IMR-90 (cell line): ENCODE data around the gene BLTP3B. TPM values are rescaled to one million over a fixed set of nuclear protein-coding genes. Genes with fewer than 3 reads are reported as not detected.

Experiments
- ATAC-seq: fragments of 200-7000 bp; cut with Tn5 transposase; 2 replicates; pipeline ENCODE4 v1.9.1; 2020; ENCODE audit warnings: low read depth, mild to moderate bottlenecking, moderate library complexity
- Bru-seq: library from RNA; stranded (reverse); fragments of 400-500 nt; gene quantifications from one replicate; lab custom pipeline; 2021; lab: Mats Ljungman, UMichigan
- BruChase-seq, 2 experiments: library from RNA; stranded (reverse); fragments of 400-500 nt; gene quantifications; one replicate each; lab custom pipeline; 2021; lab: Mats Ljungman, UMichigan
- BruUV-seq: library from RNA; stranded (reverse); fragments of 400-500 nt; replicated peaks from 2 replicates; lab custom pipeline; 2021; lab: Mats Ljungman, UMichigan
- CTCF ChIA-PET: fragments of 300-600 bp; formaldehyde crosslinking; extraction: SDS; loops from one replicate; lab custom pipeline; 2021; ENCODE audit warnings: antibody characterized with exemption; lab: Yijun Ruan, JAX
- POLR2A ChIA-PET: fragments of 300-600 bp; sonication (Branson Sonifier 250); formaldehyde crosslinking; loops from one replicate; lab custom pipeline; 2022; ENCODE audit warnings: antibody characterized with exemption; ENCODE audit not compliant: unreplicated experiment; lab: Charles Lee
- DNase-seq: peaks from one replicate; pipeline ENCODE4 v3.0.0; 2013
- H2AFZ ChIP-seq: replicated peaks from 2 replicates; pipeline ENCODE3; 2013; ENCODE audit warnings: low read length, mild to moderate bottlenecking; ENCODE audit not compliant: poor library complexity
- H2AK5ac ChIP-seq: 2 replicates; pipeline ENCODE4 v1.6.1; 2013; ENCODE audit warnings: low read depth, low read length, inconsistent platforms
- H2AK9ac ChIP-seq: replicated peaks from 2 replicates; pipeline ENCODE3; 2013; ENCODE audit warnings: mild to moderate bottlenecking, low read depth, low read length, moderate library complexity; ENCODE audit not compliant: poor library complexity
- H2BK120ac ChIP-seq: 2 replicates; pipeline ENCODE4 v1.6.1; 2013; ENCODE audit warnings: low read depth, low read length, inconsistent platforms
- H2BK15ac ChIP-seq: 3 replicates; pipeline ENCODE4 v1.6.1; 2013; ENCODE audit warnings: low read depth, low read length, inconsistent platforms
- H2BK20ac ChIP-seq: 2 replicates; pipeline ENCODE4 v1.6.1; 2013; ENCODE audit warnings: low read depth, mild to moderate bottlenecking, inconsistent platforms, low read length, moderate library complexity
- H2BK5ac ChIP-seq: 2 replicates; pipeline ENCODE4 v1.6.1; 2013; ENCODE audit warnings: mild to moderate bottlenecking, low read depth, low read length, inconsistent platforms; ENCODE audit not compliant: poor library complexity, severe bottlenecking
- H3K14ac ChIP-seq: replicated peaks from 2 replicates; pipeline ENCODE4 v1.6.1; 2013; ENCODE audit warnings: low read depth, low read length, inconsistent platforms
- H3K18ac ChIP-seq: 2 replicates; pipeline ENCODE4 v1.6.1; 2013; ENCODE audit warnings: low read depth, low read length, control low read depth
- H3K23ac ChIP-seq: 2 replicates; pipeline ENCODE4 v1.6.1; 2013; ENCODE audit warnings: low read depth, low read length, inconsistent platforms
- H3K27ac ChIP-seq: 2 replicates; pipeline ENCODE4 v1.5.1; 2013; ENCODE audit warnings: mild to moderate bottlenecking, control low read depth, low read length; ENCODE audit not compliant: insufficient read depth
- H3K27me3 ChIP-seq: 2 replicates; pipeline ENCODE4 v1.6.1; 2013; ENCODE audit warnings: low read length; ENCODE audit not compliant: control insufficient read depth, insufficient read depth
- H3K36me3 ChIP-seq: 2 replicates; pipeline ENCODE4 v1.6.1; 2013; ENCODE audit warnings: low read length, mixed read lengths; ENCODE audit not compliant: control insufficient read depth, insufficient read depth
- H3K4ac ChIP-seq: 2 replicates; pipeline ENCODE4 v1.6.1; 2013; ENCODE audit warnings: low read depth, low read length, inconsistent platforms
- H3K4me1 ChIP-seq: 2 replicates; pipeline ENCODE4 v1.6.1; 2013; ENCODE audit warnings: low read length, mixed read lengths; ENCODE audit not compliant: control insufficient read depth, insufficient read depth
- H3K4me2 ChIP-seq: 2 replicates; pipeline ENCODE4 v1.6.1; 2013; ENCODE audit warnings: low read depth, mild to moderate bottlenecking, control low read depth, low read length, moderate library complexity
- H3K4me3 ChIP-seq: 2 replicates; pipeline ENCODE4 v1.5.1; 2013; ENCODE audit warnings: low read depth, mild to moderate bottlenecking, control low read depth, low read length, moderate library complexity; ENCODE audit not compliant: insufficient read depth
- H3K56ac ChIP-seq: 2 replicates; pipeline ENCODE4 v1.6.1; 2013; ENCODE audit warnings: low read length, inconsistent platforms; ENCODE audit not compliant: insufficient read depth; ENCODE audit errors: extremely low read depth
- H3K79me1 ChIP-seq, 2 experiments: 2 replicates each; pipeline ENCODE4 v1.6.1; 2013; ENCODE audit warnings: low read length in 2 of 2, inconsistent platforms in 1 of 2, low read depth in 1 of 2
- H3K9ac ChIP-seq: 2 replicates; pipeline ENCODE4 v1.6.1; 2013; ENCODE audit warnings: low read depth, low read length, control low read depth
- H3K9me1 ChIP-seq: 2 replicates; pipeline ENCODE4 v1.6.1; 2013; ENCODE audit warnings: low read length, inconsistent platforms; ENCODE audit not compliant: insufficient read depth
- H3K9me3 ChIP-seq: 2 replicates; pipeline ENCODE4 v1.6.1; 2013; ENCODE audit warnings: low read length; ENCODE audit not compliant: control insufficient read depth, insufficient read depth
- H4K20me1 ChIP-seq: 2 replicates; pipeline ENCODE4 v1.6.1; 2013; ENCODE audit warnings: low read length, inconsistent platforms; ENCODE audit not compliant: insufficient read depth
- H4K5ac ChIP-seq: 2 replicates; pipeline ENCODE4 v1.6.1; 2013; ENCODE audit warnings: mild to moderate bottlenecking, low read depth, low read length, control low read depth
- H4K8ac ChIP-seq, 2 experiments: 2 replicates each; pipeline ENCODE4 v1.6.1; 2013; ENCODE audit warnings: low read depth in 2 of 2, low read length in 2 of 2, control low read depth in 1 of 2, inconsistent platforms in 1 of 2
- H4K91ac ChIP-seq: 2 replicates; pipeline ENCODE4 v1.6.1; 2013; ENCODE audit warnings: low read depth, low read length, inconsistent platforms; ENCODE audit not compliant: insufficient read depth
- BHLHE40 ChIP-seq: fragments of 150-350 bp; IDR thresholded peaks from 2 replicates; pipeline ENCODE4 v1.6.1; 2016; ENCODE audit warnings: mild to moderate bottlenecking, low read depth, low read length
- CEBPB ChIP-seq: IDR thresholded peaks from 2 replicates; pipeline ENCODE4 v1.6.1; 2012; ENCODE audit warnings: low read depth, low read length, improper control_type of control experiment
- ELK1 ChIP-seq: fragments of 150-350 bp; IDR thresholded peaks from 2 replicates; pipeline ENCODE4 v1.6.1; 2016; ENCODE audit warnings: low read depth, mild to moderate bottlenecking, low read length, moderate library complexity, borderline replicate concordance
- MAZ ChIP-seq: IDR thresholded peaks from 2 replicates; pipeline ENCODE4 v1.6.1; 2012; ENCODE audit warnings: low read depth, mild to moderate bottlenecking, low read length, improper control_type of control experiment, moderate library complexity, borderline replicate concordance
- MXI1 ChIP-seq: IDR thresholded peaks from 2 replicates; pipeline ENCODE4 v1.6.1; 2012; ENCODE audit warnings: low read depth, mild to moderate bottlenecking, low read length, moderate library complexity, borderline replicate concordance
- NFE2L2 ChIP-seq: fragments of 150-350 bp; IDR thresholded peaks from 2 replicates; pipeline ENCODE4 v1.6.1; 2016; ENCODE audit warnings: low read depth, mild to moderate bottlenecking, low read length
- RCOR1 ChIP-seq: IDR thresholded peaks from 2 replicates; pipeline ENCODE4 v1.6.1; 2012; ENCODE audit warnings: mild to moderate bottlenecking, low read length, improper control_type of control experiment; ENCODE audit not compliant: insufficient replicate concordance
- RFX5 ChIP-seq: IDR thresholded peaks from 2 replicates; pipeline ENCODE4 v1.8.0; 2012; ENCODE audit warnings: low read depth, mild to moderate bottlenecking, low read length, moderate library complexity
- SMC3 ChIP-seq: fragments of 150-350 bp; IDR thresholded peaks from 2 replicates; pipeline ENCODE4 v1.6.1; 2016; ENCODE audit warnings: low read depth, mild to moderate bottlenecking, antibody characterized with exemption, low read length, moderate library complexity
- WGBS, 2 experiments: methylation state at CpG; one replicate each; pipeline versions ENCODE4 v1.1.5 to v1.1.7; 2013; ENCODE audit warnings: missing lambda C conversion rate in 2 of 2; ENCODE audit not compliant: insufficient read length in 1 of 2; ENCODE audit errors: extremely low coverage in 2 of 2; 5-methylcytosine and 5-hydroxymethylcytosine counted together
- dilution Hi-C: fragments of 300-500 bp; cut with HindIII; formaldehyde crosslinking; loops from one replicate; pipeline ENCODE4 v1.14.3; 2018; ENCODE audit warnings: low sequenced_read_pairs; ENCODE audit not compliant: unreplicated experiment
- in situ Hi-C: fragments of 300-500 bp; cut with MboI; formaldehyde crosslinking; loops from 3 replicates; pipeline ENCODE4 v1.14.3; 2019; ENCODE audit warnings: low sequenced_read_pairs, inconsistent platforms, mixed read lengths
- intact Hi-C: fragments of 100-400 bp; cut with micrococcal nuclease; formaldehyde crosslinking; loops from 2 replicates; pipeline ENCODE4 v1.10.0; 2022
- long read RNA-seq: library from polyadenylated mRNA; unstranded; transcript quantifications from one replicate; pipeline ENCODE4 v2.0.0, GENCODE V29; 2021; ENCODE audit not compliant: unreplicated experiment
- polyA plus RNA-seq, 3 experiments: library from polyadenylated mRNA; depleted of rRNA; stranded (reverse); fragments of >200 nt; gene quantifications; 2 replicates each; pipeline ENCODE4 v1.2.3, GENCODE V29; 2012; ENCODE audit warnings: low replicate concordance in 1 of 3
- total RNA-seq: library from RNA; depleted of rRNA; stranded (reverse); fragments of >200 nt; gene quantifications from 2 replicates; pipeline ENCODE4 v1.2.3, GENCODE V29; 2012; rRNA removed

Gene BLTP3B
- 38.7 and 44.7 TPM in 2 replicates for total RNA-seq
- polyA plus RNA-seq (2012; rRNA removed) = 8.9 and 10.6 TPM in 2 replicates
- polyA plus RNA-seq (2012; cell fraction: cytosol; rRNA removed) = 1.4 and 1.6 TPM in 2 replicates
- polyA plus RNA-seq (2012; cell fraction: nucleus; rRNA removed; ENCODE audit: low replicate concordance) = 0.51 and 4.5 TPM in 2 replicates
- Bru-seq, nascent RNA = percentile 79 among the genes with signal in this experiment
- BruChase-seq, experiment 1, labeled RNA remaining after a 6-hour chase = percentile 79 among the genes with signal in this experiment
- BruChase-seq, experiment 2, labeled RNA remaining after a 2-hour chase = percentile 76 among the genes with signal in this experiment
- long read RNA-seq, full-length matches to known transcripts = 1 of 24 reads
- long read RNA-seq, partial matches to known transcripts = 19 of 24 reads
- long read RNA-seq, other reads (novel, unspliced or antisense) = 4 of 24 reads

DNA sequence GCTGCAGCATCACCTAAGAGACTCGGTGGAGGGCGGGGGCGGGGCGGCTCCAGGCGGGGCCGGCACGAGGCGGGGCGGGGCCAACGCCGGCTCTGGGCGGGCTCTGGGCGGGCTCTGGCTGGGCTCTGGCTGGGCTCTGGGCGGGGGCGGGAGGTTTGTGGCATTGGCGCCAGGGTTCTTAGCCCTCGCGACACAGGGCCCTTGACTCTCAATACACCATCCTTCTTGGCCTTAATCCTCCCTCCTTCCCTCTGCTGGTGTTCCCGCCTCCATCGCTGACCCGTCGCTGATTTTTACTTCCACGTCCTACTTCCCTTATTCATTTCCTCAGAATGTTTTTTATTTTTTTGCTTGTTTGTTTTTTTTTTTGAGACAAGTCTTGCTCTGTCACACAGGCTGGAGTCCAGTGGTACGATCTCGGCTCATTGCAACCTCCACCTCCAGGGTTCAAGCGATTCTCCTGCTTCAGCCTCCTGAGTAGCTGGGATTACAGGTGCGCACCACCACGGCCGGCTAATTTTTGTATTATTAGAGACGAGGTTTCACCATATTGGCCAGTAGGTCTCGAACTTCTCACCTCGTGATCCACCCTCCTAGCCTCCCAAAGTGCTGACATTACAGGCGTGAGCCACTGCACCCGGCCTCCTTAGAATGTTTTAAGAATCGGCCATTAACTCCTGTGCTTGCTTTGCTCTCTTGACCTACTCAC, at the start of gene BLTP3B:
TSS of gene BLTP3B (minus strand) at position 24 of the 709 bp plus-strand sequence. CDS start 239 bp downstream, outside the sequence.
- 0% methylated on average over 7 of the region's 35 CpGs; no CpG with 5 or more reads in 1 of the 2 experiments for WGBS, 2 experiments
- H3K14ac ChIP-seq = peak within 1 kb of the TSS; percentile 73
- H2AFZ ChIP-seq = peak within 1 kb of the TSS; percentile 95
- peaks cover 7% of the 10 kb centered on the region for H3K4me1 ChIP-seq
- peak; percentile 55 for DNase-seq
- H4K8ac ChIP-seq = peak within 1 kb of the TSS; percentile 1 to 87; a peak in 3 of 4 replicates
- peak within 1 kb of the TSS; percentile 90 for H3K9ac ChIP-seq
- peaks cover 7 to 24% of the 10 kb centered on the region in 2 experiments for H3K79me1 ChIP-seq
- ATAC-seq = peak; percentile 97
- in situ Hi-C loops = no loop called here
- intact Hi-C loops = loop anchor here (5.0 kb wide), 1 partner anchor 59 kb away; the partner anchor contains the start of gene ACTR6
- H3K23ac ChIP-seq = peak within 1 kb of the TSS; percentile 92
- H4K91ac ChIP-seq = peak within 1 kb of the TSS; percentile 80
- H2BK20ac ChIP-seq = peak within 1 kb of the TSS; percentile 61; the same call in 1 of the 2 replicates
- H4K20me1 ChIP-seq = peaks cover 12% of the 10 kb centered on the region
- no peaks in the 10 kb centered on the region for H3K27me3 ChIP-seq
- peak within 1 kb of the TSS; percentile 93 for H3K27ac ChIP-seq
- H4K5ac ChIP-seq = peak within 1 kb of the TSS; percentile 63
- dilution Hi-C loops = no loop called here
- CTCF ChIA-PET = no interaction called here
- peak within 1 kb of the TSS; percentile 93 for H3K4me2 ChIP-seq
- POLR2A ChIA-PET = no interaction called here
- TF ChIP-seq MAZ = 0 out of 2 replicates have a peak, but pooled peaks have one; percentile 6
- peak; percentile 71; the same call in 1 of the 2 replicates for TF ChIP-seq BHLHE40
- TF ChIP-seq NFE2L2 = no peak
- TF ChIP-seq MXI1 = 0 out of 2 replicates have a peak, but pooled peaks have one; percentile 0
- TF ChIP-seq RFX5 = no peak
- TF ChIP-seq ELK1 = no peak
- TF ChIP-seq SMC3 = no peak
- TF ChIP-seq RCOR1 = no peak
- TF ChIP-seq CEBPB = no peak
- no peaks in the 10 kb centered on the region for H3K36me3 ChIP-seq
- H3K9me3 ChIP-seq = 0 out of 2 replicates have a peak, but pooled peaks cover 2% of the 10 kb centered on the region
- peak within 1 kb of the TSS; percentile 38 for H2AK5ac ChIP-seq
- peak within 1 kb of the TSS; percentile 78 for H3K18ac ChIP-seq
- no TSS peak for BruUV-seq
- H2BK15ac ChIP-seq = peak within 1 kb of the TSS; percentile 49; the same call in 1 of the 3 replicates
- H3K4me3 ChIP-seq = peak within 1 kb of the TSS; percentile 91
- peak within 1 kb of the TSS; percentile 86 for H2BK5ac ChIP-seq
- H3K9me1 ChIP-seq = peaks cover 3% of the 10 kb centered on the region; the same call in 1 of the 2 replicates
- peak within 1 kb of the TSS; percentile 77 for H3K56ac ChIP-seq
- peak within 1 kb of the TSS; percentile 68 for H2AK9ac ChIP-seq
- peak within 1 kb of the TSS; percentile 71 for H3K4ac ChIP-seq
- H2BK120ac ChIP-seq = peak within 1 kb of the TSS; percentile 79
